Suprapubic skin (tissue), 3 donors: ENCODE results near the gene LPP.

Experiments
- POLR2A ChIP-seq, 2 donors: fragments of 450-650 bp; IDR thresholded peaks; one replicate each; pipeline ENCODE4 v1.6.1; 2017; ENCODE audit warnings: antibody characterized with exemption in 2 of 2, mild to moderate bottlenecking in 2 of 2, moderate library complexity in 2 of 2
- TF ChIP-seq, protein P1 (sequence below), 2 donors: fragments of 200-600 bp in 1 of 2; fragments of 450-650 bp in 1 of 2; sonication (generic) in 1 of 2; IDR thresholded peaks; one replicate each; pipeline ENCODE4 v1.5.1; 2016 to 2019; ENCODE audit warnings: antibody characterized with exemption in 2 of 2, mild to moderate bottlenecking in 1 of 2, moderate library complexity in 1 of 2

GRCh38 chr3:188888321-188889053 lies 734.5 kb downstream of the LPP start:
- no peak for TF ChIP-seq POLR2A (IDR thresholded peaks at IDR 0.05)
- TF ChIP-seq, protein P1, sequence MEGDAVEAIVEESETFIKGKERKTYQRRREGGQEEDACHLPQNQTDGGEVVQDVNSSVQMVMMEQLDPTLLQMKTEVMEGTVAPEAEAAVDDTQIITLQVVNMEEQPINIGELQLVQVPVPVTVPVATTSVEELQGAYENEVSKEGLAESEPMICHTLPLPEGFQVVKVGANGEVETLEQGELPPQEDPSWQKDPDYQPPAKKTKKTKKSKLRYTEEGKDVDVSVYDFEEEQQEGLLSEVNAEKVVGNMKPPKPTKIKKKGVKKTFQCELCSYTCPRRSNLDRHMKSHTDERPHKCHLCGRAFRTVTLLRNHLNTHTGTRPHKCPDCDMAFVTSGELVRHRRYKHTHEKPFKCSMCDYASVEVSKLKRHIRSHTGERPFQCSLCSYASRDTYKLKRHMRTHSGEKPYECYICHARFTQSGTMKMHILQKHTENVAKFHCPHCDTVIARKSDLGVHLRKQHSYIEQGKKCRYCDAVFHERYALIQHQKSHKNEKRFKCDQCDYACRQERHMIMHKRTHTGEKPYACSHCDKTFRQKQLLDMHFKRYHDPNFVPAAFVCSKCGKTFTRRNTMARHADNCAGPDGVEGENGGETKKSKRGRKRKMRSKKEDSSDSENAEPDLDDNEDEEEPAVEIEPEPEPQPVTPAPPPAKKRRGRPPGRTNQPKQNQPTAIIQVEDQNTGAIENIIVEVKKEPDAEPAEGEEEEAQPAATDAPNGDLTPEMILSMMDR (IDR thresholded peaks at IDR 0.05): no peak
